Measurements from ENCODE around the gene NLGN1. TPM values are rescaled to one million over a fixed set of nuclear protein-coding genes. Genes with fewer than 3 reads are reported as not detected.

Gene NLGN1
- total and polyA plus RNA-seq, 11 donors, result 1.8 to 27.6 (median 15.5) TPM

GRCh38 chr3:174191895-174192294 is 794.4 kb downstream of the NLGN1 start:
- intact Hi-C loops (cut with DNase I), result no loop called here
- no peaks in the 10 kb centered on the region for H3K36me3 ChIP-seq

GRCh38 chr3:174192471-174192870 is 794.9 kb downstream of the NLGN1 start:
- WGBS, 4 donors, result 62 to 78% (median 75%) methylated on average over 2 of the region's 2 CpGs
- no peak for ATAC-seq
- intact Hi-C loops (cut with DNase I), result no loop called here
- Histone ChIP-seq H3K9me3 (no peaks in the 10 kb centered on the region), H3K36me3 (no peaks in the 10 kb centered on the region), H3K4me3 (no peak overlapping the region), H3K27me3 (no peaks in the 10 kb centered on the region), H3K27ac (no peak overlapping the region), H3K4me1 (peaks cover 0 to 14% (median 0%) of the 10 kb centered on the region in 12 donors)
- DNase-seq, result no peak
- TF ChIP-seq CTCF (IDR thresholded peaks at IDR 0.05) (no peak), POLR2A (IDR thresholded peaks at IDR 0.05) (no peak)

More at GRCh38 chr3:174191895-174192294, 794.4 kb downstream of the NLGN1 start:
- DNase-seq, result no peak
- no peak overlapping the region for H3K4me3 ChIP-seq
- no peaks in the 10 kb centered on the region for H3K27me3 ChIP-seq
- H3K4me1 ChIP-seq, result peaks cover 0 to 14% (median 0%) of the 10 kb centered on the region in 12 donors
- TF ChIP-seq CTCF (IDR thresholded peaks at IDR 0.05), result no peak
- TF ChIP-seq POLR2A (IDR thresholded peaks at IDR 0.05), result no peak
- no peak overlapping the region for H3K27ac ChIP-seq
- 43 to 66% (median 58%) methylated on average over 2 of the region's 2 CpGs for WGBS, 4 donors
- no peaks in the 10 kb centered on the region for H3K9me3 ChIP-seq
- ATAC-seq, result no peak

- no peak for TF ChIP-seq POLR2A (IDR thresholded peaks at IDR 0.05)
- no peak for TF ChIP-seq CTCF (IDR thresholded peaks at IDR 0.05)
- H3K4me3 ChIP-seq, result no peak overlapping the region
- intact Hi-C loops (cut with DNase I), result no loop called here
Observed at GRCh38 chr3:174193604-174194003, 796.1 kb downstream of the NLGN1 start.

GRCh38 chr3:174197416-174197815 is 799.9 kb downstream of the NLGN1 start:
- ATAC-seq (no peak), DNase-seq (no peak)
- 61 to 72% (median 68%) methylated on average over 5 of the region's 5 CpGs for WGBS, 4 donors
- Histone ChIP-seq H3K9me3 (no peaks in the 10 kb centered on the region), H3K4me3 (no peak overlapping the region), H3K4me1 (peaks cover 0 to 6% (median 0%) of the 10 kb centered on the region in 12 donors), H3K27me3 (no peaks in the 10 kb centered on the region), H3K36me3 (no peaks in the 10 kb centered on the region), H3K27ac (no peak overlapping the region)
- no peak for TF ChIP-seq POLR2A (IDR thresholded peaks at IDR 0.05)
- no peak for TF ChIP-seq CTCF (IDR thresholded peaks at IDR 0.05)
- intact Hi-C loops (cut with DNase I), result no loop called here

More at GRCh38 chr3:174193604-174194003, 796.1 kb downstream of the NLGN1 start:
- no peaks in the 10 kb centered on the region for H3K36me3 ChIP-seq
- peaks cover 0 to 14% (median 0%) of the 10 kb centered on the region in 12 donors for H3K4me1 ChIP-seq
- H3K9me3 ChIP-seq, result no peaks in the 10 kb centered on the region
- H3K27ac ChIP-seq, result no peak overlapping the region
- DNase-seq (no peak), ATAC-seq (no peak)
- no peaks in the 10 kb centered on the region for H3K27me3 ChIP-seq

Data from heart left ventricle (tissue), 16 donors.